ENCODE measurements around the gene UNKL.

The UNKL gene

GRCh38 chr16:1320097-1320496 is 94.4 kb downstream of the UNKL start:
- no peak for FAIRE-seq
- TF ChIP-seq, protein P1, sequence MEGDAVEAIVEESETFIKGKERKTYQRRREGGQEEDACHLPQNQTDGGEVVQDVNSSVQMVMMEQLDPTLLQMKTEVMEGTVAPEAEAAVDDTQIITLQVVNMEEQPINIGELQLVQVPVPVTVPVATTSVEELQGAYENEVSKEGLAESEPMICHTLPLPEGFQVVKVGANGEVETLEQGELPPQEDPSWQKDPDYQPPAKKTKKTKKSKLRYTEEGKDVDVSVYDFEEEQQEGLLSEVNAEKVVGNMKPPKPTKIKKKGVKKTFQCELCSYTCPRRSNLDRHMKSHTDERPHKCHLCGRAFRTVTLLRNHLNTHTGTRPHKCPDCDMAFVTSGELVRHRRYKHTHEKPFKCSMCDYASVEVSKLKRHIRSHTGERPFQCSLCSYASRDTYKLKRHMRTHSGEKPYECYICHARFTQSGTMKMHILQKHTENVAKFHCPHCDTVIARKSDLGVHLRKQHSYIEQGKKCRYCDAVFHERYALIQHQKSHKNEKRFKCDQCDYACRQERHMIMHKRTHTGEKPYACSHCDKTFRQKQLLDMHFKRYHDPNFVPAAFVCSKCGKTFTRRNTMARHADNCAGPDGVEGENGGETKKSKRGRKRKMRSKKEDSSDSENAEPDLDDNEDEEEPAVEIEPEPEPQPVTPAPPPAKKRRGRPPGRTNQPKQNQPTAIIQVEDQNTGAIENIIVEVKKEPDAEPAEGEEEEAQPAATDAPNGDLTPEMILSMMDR (IDR thresholded peaks at IDR 0.05; ENCODE audit: insufficient read depth, missing control alignments) = no peak
- DNase-seq (ENCODE audit: insufficient read length, low spot score) = no peak

DNA sequence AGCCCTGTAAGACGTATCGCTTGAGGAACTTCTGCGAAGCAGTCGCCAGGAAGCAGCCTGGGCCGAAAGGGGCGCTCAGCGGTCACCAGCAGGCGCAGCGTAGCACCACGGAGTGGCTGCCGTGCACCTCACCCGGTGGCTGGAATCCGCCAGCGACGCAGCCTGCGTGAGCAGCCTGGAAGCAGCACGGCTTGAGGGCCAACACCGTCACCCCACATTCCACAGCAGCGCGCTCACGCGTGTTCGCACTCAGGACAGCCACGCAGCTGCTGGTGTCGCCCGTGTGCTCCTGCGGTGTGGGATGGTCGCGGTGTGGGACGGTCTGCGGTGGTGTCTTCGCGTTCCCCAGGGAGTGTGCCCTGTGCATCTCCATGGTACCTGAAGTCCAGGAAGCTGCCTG is 95.5 kb downstream of the UNKL start:
- FAIRE-seq (no peak), DNase-seq (ENCODE audit: insufficient read length, low spot score) (no peak)
- TF ChIP-seq, protein P1 (IDR thresholded peaks at IDR 0.05; ENCODE audit: insufficient read depth, missing control alignments) = no peak

GRCh38 chr16:1318268-1318545 is 96.3 kb downstream of the UNKL start:
- no peak for FAIRE-seq
- TF ChIP-seq, protein P1 (IDR thresholded peaks at IDR 0.05; ENCODE audit: insufficient read depth, missing control alignments) = no peak

GRCh38 chr16:1317479-1318267 is 96.8 kb downstream of the UNKL start:
- FAIRE-seq = no peak
- TF ChIP-seq, protein P1 (IDR thresholded peaks at IDR 0.05; ENCODE audit: insufficient read depth, missing control alignments) = no peak
- no peak for DNase-seq (ENCODE audit: insufficient read length, low spot score)

More at GRCh38 chr16:1318268-1318545, 96.3 kb downstream of the UNKL start:
- no peak for DNase-seq (ENCODE audit: insufficient read length, low spot score)

DNA sequence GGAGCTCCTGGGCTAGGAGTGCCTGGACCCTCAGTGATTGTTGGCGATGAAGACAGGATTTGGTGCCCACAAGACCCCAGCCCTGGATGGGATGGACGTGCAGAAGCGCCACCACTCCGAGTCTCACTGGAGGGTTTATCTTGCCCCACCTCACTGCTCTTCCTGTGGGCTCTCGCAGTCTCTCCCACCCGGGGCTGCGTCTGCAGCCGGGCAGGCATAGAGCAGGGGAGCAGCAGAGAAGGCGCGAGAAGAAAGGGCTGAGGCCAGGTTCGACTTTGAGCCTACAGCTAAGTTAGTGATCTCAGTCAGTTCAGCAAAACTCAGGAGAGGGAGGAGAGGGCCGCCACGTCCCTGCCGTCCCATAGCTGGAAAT is 98.5 kb downstream of the UNKL start:
- DNase-seq (ENCODE audit: insufficient read length, low spot score) (no peak), FAIRE-seq (no peak)

DNA sequence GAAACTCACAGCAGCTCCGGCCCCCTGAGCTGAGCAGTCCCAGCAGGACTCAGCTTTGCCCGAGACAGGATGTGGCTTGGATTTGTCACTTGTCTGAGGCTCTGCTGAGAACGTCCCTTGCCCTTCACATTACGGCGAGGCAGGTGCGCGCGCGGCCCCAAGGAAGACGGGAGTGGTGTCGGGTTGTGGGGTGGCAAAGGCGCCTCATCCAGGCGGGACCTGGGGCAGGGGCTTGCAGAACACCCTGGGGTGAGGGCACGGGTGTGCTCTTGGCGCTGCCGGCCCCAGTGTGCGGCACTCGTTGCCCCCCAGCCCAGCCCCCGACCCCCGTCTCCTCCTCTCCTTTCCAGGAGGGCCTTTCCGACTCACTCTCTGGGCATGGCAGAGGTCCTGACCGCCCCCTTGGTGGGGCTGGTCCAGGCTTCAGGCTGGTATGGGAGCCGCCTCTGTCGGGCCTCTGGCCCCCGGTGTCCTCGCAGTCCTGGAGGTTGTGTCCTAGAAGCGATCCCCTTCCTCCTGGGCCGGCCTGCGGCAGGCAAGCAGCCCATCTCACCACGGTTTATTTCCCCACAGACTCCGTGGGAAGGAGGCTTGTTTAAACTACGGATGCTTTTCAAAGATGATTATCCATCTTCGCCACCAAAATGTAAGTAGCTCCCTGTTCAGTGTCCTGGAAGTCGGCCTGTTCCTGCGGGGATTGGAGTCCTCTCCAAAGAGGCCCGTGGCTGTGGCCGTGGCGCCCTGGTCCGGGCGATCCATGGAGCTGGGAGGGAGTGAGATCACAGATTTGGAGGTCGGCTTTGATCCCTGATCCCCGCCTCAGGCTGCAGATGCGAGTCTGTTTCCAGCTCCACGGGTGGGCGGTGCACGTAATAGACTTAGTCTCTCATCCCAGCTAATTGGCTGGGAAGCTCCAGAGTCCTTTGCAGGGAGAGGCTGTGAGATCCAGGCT is 99.1 kb downstream of the UNKL start:
- FAIRE-seq (no peak), DNase-seq (ENCODE audit: insufficient read length, low spot score) (no peak)
- TF ChIP-seq, protein P1 (IDR thresholded peaks at IDR 0.05; ENCODE audit: insufficient read depth, missing control alignments) = no peak

More for the DNA sequence above, 98.5 kb downstream of the UNKL start:
- TF ChIP-seq, protein P1 (IDR thresholded peaks at IDR 0.05; ENCODE audit: insufficient read depth, missing control alignments) = no peak
